Stimulated activated CD4-positive, alpha-beta T cell treated with anti-CD3 and anti-CD28 coated beads, Interleukin-1b, Interleukin-23, amount 100 ng/mL, for 4 hours (primary cell): ENCODE data around the gene AVP.
"Not testable (repeated sequence)": the region's sequence is repeated elsewhere in the genome, so short reads cannot be mapped to it uniquely, and the experiment has no call there.

Source experiments
- DNase-seq, 2 donors: peaks; one replicate each; pipeline ENCODE4 v3.0.0-alpha.2; 2020; ENCODE audit warnings: low read depth in 2 of 2

The AVP gene, protein sequence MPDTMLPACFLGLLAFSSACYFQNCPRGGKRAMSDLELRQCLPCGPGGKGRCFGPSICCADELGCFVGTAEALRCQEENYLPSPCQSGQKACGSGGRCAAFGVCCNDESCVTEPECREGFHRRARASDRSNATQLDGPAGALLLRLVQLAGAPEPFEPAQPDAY

DNA sequence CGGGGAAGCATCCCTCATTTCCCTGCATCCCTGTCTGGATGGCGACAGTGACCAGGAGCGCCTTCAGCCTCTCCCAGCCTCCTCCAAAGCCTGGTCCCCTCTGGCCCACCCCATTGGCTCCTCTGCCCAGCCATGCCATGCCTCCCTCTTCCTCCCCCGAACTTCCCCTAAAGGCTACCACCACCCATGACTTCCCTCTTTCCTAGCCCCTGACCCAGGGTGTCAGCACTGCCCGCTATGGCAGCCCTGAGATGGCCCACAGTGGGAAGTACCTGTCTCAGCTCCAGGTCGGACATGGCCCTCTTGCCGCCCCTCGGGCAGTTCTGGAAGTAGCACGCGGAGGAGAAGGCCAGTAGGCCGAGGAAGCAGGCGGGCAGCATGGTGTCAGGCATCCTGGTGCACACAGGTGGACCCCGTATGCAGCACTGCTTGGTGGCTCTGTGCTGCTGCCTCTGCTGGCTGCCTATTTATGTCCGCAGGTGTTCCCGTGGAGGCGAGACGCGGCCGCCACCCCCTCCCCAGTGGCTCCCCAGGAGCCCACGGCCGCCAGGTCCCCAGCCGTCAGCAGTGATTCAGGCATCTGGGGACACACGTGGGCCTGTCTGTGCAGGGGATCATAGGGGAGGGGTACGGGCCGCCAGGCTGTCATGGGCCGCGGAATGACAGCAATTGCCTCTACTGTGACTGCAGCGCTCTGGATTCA is at the start of gene AVP:
Gene AVP (minus strand): TSS at position 442 of the 703 bp plus-strand sequence. CDS start 50 bp downstream, at position 392.
- DNase-seq: no peak

DNA sequence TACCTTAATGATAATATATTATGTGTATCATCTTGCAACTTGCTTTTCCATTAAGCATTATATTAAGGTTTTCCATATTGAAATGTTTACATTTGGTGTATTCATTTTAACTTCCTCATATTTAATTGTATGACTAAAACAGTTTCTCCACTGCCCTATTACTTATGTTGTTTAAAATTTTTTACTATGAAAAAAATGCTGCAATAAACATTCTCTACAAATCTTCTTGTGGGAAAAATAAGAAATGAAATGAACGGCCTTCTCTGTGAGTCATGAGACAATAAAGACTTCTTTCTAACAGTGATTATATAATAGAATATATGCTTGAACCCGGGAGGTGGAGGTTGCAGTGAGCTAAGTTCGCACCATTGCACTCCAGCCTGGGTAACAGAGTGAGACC is 49.6 kb upstream of the AVP start:
- no peak for DNase-seq

DNA sequence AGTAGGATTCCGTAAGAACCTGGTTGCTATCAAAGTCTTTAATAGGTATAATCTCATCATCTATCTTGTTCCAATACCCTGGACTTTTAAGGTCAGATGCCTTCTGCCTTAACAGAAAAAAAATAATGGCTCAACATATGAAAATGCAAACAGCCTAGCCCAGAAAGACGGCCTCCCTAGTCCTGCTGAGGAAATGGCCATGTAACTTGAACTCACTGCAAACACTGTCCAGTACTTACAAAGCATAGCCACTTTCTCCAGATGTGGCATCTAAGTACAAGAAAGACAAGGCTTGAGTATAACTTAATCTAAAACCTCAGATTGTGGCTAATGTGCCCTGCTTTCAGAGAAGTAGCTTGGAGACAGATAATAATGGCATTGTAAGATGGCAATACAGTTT is 48.6 kb upstream of the AVP start:
- DNase-seq: no peak

DNA sequence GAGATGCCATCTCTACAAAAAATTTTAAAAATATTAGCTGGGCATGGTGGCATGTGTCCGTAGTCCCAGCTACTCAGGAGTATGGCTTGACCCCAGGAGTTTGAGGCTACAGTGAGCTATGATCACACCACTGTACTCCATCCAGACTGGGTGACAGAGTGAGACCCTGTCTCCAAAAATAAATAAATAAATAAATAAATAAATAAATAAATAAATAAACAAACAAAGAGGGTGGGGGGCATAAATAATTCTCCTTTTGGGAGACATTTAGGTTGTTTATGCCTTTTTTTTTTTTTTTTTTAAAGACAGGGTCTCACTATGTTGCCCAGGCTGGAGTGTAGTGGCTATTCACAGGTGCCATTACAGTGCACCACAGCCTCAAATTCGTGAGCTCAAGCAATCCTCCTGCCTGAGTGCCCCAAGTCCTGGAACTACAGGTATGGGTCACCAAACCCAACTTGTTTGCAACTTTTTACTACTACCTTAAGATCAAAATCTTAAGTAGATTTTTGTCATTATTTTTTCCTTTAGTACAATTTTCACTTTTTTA is 45.6 kb upstream of the AVP start:
- no peak for DNase-seq

DNA sequence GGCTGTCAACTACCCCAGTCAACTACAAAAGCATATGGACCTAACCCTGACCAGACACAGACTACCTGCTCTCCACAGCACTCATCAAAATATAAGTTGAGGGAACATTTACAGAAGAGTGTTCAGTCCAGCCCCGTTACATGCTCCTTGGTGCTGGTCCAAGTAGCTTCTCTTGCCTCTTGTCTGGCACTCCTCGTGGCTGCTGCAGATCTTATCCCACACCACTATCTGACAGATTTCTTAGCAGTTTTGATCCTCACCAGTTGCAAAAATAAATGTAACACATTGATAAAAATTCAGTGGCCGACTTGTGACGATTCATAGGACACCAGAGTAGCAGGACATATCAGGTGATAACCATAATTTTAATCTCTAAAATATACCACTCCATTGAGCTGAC is 44.6 kb upstream of the AVP start:
- no peak for DNase-seq

DNA sequence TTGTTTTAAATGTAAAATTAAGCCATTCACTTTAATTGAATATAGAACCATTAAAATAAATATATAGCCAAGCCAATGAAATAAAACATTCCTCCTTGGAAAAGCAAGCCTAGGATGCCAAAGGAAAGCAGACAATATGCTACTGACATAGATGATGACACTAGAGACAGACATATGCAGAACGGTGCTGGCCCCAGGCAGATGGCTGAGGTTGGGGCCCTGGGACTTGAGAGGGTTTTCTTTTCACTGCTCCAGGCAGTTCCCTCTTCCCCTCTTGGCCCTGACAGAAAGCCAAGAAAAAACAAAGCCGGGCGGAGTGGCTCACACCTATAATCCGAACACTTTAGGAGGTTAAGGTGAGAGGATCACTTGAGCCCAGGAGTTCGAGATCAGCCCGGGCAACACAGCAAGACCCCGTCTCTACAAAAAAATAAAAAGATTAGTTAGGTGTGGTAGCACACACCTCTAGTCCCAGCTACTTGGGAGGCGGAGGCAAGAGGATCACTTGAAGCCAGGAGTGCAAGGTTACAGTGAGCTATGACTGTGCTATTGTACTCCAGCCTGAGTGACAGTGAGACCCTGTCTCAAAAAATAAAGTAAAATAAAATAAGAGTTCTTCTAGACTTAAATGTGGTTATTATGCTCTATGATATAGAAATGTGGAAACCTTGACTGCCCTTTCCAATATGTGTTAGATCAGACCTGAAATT is 43.9 kb upstream of the AVP start:
- DNase-seq: no peak

DNA sequence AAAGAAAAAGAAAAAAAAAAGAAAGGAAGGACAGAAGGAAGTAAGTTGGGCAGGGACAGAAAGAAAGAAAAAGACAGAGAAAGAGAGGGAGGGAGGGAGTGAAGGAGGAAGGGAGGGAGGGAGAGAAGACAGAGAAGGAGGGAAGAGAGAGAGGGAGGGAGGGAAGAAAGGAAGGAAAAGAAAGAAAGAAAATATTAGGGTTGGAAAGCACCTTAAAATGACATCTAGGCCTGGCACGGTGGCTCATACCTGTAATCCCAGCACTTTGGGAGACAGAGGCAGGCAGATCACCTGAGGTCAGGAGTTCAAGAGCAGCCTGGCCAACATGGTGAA is 42.0 kb upstream of the AVP start:
- DNase-seq: no peak

DNA sequence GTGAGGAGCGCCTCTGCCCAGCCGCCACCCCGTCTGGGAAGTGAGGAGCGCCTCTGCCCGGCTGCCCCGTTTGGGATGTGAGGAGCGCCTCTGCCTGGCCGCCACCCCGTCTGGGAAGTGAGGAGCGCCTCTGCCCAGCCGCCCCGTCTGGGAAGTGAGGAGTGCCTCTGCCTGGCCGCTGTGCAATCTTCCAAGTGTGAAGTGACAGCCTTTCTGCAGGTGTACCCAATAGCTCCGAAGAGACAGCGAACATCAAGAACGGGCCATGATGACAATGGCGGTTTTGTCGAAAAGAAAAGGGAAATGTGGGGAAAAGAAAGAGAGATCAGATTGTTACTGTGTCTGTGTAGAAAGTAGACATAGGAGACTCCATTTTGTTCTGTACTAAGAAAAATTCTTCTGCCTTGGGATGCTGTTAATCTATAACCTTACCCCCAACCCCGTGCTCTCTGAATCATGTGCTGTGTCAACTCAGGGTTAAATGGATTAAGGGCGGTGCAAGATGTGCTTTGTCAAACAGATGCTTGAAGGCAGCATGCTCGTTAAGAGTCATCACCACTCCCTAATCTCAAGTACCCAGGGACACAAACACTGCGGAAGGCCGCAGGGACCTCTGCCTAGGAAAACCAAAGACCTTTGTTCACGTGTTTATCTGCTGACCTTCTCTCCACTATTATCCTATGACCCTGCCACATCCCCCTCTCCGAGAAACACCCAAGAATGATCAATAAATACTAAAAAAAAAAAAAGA is 41.4 kb upstream of the AVP start:
- not testable (repeated sequence) for DNase-seq

DNA sequence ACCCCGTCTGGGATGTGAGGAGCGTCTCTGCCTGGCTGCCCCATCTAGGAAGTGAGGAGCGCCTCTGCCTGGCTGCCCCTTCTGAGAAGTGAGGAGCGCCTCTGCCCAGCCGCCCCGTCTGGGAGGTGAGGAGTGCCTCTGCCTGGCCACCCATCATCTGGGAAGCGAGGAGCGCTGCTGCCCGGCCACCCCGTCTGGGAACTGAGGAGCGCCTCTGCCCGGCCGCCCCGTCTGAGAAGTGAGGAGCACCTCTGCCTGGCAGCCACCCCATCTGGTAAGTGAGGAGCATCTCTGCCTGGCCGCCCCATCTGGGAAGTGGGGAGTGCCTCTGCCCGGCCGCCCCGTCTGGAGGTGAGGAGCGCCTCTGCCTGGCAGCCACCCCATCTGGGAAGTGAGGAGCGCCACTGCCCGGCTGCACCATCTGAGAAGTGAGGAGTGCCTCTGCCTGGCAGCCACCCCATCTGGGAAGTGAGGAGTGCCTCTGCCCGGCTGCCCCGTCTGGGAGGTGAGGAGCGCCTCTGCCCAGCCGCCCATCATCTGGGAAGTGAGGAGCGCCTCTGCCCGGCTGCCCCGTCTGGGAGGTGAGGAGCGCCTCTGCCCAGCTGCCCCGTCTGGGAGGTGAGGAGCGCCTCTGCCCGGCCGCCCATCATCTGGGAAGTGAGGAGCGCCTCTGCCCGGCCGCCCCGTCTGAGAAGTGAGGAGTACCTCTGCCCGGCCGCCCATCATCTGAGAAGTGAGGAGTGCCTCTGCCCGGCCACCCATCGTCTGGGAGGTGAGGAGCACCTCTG is 40.4 kb upstream of the AVP start:
- not testable (repeated sequence) for DNase-seq

DNA sequence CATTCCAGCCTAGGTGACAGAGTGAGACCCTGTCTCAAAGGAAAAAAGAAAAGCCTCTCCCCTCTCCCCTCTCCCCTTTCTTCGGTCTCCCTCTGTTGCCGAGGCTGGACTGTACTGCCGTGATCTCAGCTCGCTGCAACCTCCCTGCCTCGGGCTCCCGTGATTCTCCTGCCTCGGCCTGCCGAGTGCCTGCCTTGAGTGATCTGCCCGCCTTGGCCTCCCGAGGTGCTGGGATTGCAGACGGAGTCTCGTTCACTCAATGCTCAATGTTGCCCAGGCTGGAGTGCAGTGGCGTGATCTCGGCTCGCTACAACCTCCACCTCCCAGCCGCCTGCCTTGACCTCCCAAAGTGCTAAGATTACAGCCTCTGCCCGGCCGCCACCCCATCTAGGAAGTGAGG is 39.6 kb upstream of the AVP start:
- not testable (repeated sequence) for DNase-seq

DNA sequence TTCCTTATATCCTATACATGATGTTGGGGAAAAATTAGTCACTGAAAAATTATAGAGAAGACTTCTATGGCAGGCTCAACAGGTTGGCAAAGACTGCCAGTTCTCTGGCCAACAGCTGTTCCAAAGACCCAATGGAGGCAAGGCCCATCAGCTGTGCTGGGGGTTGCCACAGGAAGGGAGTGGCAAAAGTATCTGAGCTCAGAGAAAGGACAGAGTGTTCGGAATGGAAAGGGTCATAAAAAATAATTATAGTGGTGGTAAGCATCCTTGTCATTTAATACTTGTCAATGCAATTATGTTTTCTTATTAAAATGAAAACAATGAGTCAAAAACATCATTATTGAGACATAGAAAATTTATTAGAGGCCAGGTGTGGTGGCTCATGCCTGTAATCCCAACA is 39.0 kb upstream of the AVP start:
- no peak for DNase-seq

DNA sequence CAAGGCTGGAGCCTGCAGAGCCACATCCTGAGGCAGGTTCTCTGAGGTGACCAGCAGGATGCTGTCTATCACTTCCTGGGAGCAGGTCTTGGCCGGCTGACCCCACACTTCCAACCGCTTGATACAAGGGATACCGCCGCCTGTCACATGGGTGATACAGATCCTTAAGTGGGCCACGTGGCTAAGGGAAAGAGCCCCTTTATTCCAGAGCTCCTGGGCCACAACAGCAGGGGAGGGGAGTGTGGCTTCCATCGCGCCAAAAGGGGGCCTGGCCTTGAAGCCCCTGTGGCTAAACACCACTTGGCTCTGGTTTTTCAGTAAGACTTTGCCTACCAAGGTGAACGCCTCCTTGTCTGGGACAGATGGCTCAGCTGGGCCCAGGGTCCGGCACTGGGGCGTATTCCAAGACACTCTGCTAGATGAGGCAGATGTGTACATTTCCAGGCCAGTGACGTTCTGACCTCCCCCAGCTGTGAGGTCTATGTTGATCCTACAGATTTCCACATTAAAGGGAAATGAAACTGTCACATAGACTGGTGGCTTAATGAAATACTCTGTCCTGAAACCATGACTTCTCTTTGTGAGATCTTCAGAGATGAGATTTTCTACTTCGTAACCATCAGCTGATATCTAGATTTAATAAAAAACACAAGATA is 37.6 kb upstream of the AVP start:
- DNase-seq: no peak

DNA sequence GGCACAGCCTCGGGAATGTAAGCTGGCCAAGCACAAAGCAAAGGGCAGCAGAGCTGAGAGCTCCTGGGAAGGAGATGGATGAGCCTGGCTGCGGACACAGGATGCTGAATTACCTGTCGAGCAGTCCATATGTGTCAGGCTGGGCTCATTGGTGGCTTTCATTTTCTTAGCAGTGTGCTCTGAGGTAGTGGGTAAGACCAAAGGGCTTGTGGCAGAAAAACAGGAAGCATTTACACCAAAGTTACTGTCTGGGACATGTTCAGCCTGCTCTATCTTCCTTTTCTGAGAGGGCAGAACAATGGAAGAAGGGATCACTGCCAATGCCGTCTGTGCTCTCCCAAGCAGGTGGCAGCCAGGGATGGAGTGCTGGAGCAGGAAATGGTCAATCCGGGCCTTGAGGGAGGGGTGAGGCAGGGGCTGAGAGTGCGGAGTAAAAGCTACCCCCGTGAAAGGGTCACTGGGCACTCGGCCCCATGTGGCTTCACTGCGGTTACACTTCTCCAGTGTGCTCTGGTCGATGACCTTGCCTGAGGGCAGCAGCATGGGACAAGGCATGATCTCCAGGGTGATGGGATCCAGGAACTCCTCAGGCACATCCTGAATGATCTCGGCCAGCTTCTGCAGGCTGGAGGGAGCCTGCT is 36.9 kb upstream of the AVP start:
- DNase-seq: peak in 1 of 2 donors; percentile 8

DNA sequence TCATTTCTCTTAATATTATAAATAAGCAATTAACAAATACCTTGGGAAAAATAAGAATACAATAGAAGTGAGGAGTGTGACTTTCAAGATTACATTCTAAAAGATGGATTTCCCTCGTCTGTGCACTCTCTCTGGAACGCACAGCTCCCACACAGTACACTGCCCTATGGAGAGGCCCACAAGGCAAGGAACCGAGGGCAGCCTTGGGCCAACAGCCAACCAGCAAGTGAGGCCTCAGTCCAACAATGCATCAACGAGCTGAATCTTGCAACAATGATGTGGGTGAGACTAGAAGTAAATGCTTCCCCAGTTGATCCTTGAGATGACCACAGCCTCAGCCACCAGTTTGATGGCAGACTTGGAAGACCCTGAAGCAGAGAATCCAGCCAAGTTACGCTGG is 34.5 kb upstream of the AVP start:
- no peak for DNase-seq

DNA sequence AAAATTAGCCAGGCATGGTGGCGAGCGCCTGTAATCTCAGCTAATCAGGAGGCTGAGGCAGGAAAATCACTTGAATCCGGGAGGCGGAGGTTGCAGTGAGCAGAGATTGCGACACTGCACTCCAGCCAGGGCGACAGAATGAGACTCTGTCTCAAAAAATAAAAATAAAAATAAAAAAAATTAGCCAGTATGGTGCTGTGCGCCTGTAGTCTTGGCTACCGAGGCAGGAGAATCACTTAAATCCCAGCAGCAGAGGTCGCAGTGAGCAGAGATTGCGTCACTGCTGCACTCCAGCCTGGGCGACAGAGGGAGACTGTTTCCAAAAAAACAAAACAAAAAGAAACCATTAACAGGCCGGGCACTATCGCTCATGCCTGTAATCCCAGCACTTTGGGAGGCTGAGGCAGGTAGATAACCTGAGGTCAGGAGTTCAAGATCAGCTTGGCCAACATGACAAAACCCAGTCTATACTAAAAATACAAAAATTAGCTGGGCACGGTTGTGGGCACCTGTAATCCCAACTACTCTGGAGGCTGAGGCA is 33.4 kb upstream of the AVP start:
- DNase-seq: peak in 1 of 2 donors; percentile 18

DNA sequence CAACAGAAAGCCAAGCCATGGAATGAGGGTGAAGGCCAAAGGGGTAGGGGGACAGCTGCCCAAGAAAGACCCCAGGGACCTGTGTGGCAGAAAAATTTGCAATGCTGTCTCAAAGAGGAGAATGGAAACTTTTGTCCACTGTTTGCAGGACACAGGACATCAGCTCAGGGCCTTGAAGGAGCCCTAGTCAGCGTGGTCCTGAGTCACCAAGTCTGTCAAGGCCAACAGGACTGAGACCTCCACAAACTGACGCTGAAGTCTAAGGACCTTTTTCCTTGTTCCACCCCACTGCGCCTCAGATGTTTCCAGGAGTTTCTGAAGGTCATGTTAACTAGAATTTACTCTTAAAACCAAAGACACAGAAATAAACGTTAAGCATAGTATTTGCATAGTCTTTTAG is 31.8 kb upstream of the AVP start:
- DNase-seq: no peak

DNA sequence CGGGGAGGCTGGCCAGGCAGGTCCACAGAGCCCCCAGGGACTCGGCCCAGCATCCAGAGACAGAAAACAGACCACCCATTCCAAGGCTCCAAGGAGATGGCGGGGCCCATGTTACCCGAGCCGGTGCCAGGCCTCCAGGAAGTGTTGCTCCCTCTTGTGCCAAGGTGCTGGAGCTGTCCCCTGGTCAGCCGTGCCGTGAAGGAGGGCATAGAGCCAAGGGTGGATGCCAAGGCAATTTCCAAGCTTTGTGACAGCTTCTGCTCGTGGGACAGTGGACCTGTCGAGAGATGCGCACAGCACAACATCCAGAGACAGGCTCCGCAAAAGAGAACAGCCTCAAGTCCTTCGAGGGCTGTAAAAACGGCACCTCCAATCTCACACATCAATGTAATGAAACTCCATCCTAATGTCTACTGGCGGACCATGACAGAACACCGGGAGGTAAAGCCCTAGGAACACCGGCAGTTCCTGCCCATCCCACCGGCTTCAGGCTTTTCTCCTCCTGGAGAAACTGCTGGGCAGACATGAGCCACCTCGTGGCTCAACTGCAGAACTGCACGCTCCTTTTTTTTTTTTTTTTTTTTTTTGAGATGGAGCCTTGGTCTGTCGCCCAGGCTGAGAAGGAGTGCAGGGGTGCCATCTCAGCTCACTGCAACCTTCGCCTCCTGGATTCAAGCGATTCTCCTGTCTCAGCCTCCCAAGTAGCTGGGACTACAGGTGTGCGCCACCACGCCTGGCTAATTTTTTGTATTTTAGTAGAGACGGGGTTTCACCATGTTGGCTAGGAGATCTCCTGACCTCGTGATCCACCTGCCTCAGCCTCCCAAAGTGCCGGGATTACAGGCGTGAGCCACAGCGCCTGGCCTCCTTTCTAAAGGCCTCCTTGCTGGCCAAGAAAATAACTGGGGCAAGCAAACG is 30.9 kb upstream of the AVP start:
- DNase-seq: no peak

DNA sequence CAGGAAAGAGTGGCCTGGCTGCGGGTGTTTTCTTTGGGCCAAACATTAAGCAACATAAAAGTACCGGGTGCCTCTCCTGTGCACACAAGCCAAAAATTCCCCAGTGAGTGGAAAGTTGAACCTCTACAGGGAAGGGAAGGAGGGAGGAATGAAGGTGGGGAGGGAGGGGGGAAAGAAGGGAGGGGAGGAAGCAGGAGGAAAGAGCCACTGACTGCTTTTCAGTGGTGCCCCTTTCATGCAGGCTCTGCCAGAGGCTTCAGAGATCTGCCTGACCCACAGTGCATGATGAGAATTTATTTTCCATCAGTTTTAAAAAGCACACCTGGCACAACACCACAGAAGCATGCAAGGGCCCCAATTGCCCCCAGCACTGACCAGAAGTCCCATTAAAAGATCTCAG is 27.5 kb upstream of the AVP start:
- no peak for DNase-seq

DNA sequence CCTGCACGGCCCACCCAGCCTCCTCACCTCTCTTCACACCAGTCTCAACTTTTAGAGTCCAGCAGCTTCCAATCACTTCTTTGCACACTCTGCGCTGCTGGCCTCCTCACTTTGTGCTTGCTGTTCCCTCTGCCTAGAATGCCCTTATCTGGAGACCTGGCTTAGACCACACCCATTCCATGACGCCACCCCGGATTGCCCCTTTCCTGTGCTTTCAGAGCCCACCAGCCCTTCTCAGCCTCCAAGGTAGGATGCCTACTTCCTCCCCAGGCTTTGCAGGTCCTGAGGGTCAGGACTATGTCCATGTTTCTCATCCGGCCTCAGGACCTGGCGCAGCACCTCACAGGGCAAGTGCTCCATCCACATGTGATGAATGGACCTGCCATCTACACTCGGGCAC is 27.0 kb upstream of the AVP start:
- no peak for DNase-seq
